K562 (cell line): Measurements from ENCODE around the gene KCNAB2. TPM values are rescaled to one million over a fixed set of nuclear protein-coding genes. Genes with fewer than 3 reads are reported as not detected.

Experiments
- CREB1 ChIP-seq, 2 experiments: sonication (generic) in 1 of 2; formaldehyde crosslinking in 1 of 2; IDR thresholded peaks; 2 replicates each; pipeline versions ENCODE4 v1.6.1 to v1.8.0; 2012 to 2022; ENCODE audit warnings: inconsistent platforms in 1 of 2, mild to moderate bottlenecking in 1 of 2, missing genetic modification reagents in 1 of 2, moderate library complexity in 1 of 2
- ESRRB ChIP-seq: fragments of 250-450 bp; sonication (Bioruptor Pico); IDR thresholded peaks from 2 replicates; pipeline ENCODE4 v1.5.0; 2020; ENCODE audit warnings: mild to moderate bottlenecking, moderate library complexity, borderline replicate concordance
- MBD2 ChIP-seq: sonication (generic); IDR thresholded peaks from 2 replicates; pipeline ENCODE4 v1.6.1; 2016; ENCODE audit warnings: low read depth, borderline replicate concordance
- NFATC3 ChIP-seq: fragments of 450-650 bp; IDR thresholded peaks from 2 replicates; pipeline ENCODE4 v1.6.1; 2017; ENCODE audit warnings: mild to moderate bottlenecking
- NR2F6 ChIP-seq: fragments of 450-650 bp; formaldehyde crosslinking; IDR thresholded peaks from 2 replicates; pipeline ENCODE4 v1.4.0; 2020; ENCODE audit warnings: mild to moderate bottlenecking
- RB1 ChIP-seq: fragments of 450-650 bp; IDR thresholded peaks from 2 replicates; pipeline ENCODE4 v1.6.1; 2017; ENCODE audit warnings: low read depth, mild to moderate bottlenecking
- SNRNP70 ChIP-seq: fragments of 200-400 bp; formaldehyde crosslinking; optimal IDR thresholded peaks from 2 replicates; pipeline ENCODE3; 2017; ENCODE audit warnings: low read depth, low read length
- TBP ChIP-seq: optimal IDR thresholded peaks from 2 replicates; pipeline ENCODE3; 2011; ENCODE audit warnings: low read depth, low read length, improper control_type of control experiment
- ZNF165 ChIP-seq: fragments of 250-450 bp; sonication (Bioruptor Pico); IDR thresholded peaks from 2 replicates; pipeline ENCODE4 v1.4.0; 2020; ENCODE audit warnings: borderline replicate concordance
- ZNF408 ChIP-seq: fragments of 250-450 bp; sonication (Bioruptor Pico); IDR thresholded peaks from 2 replicates; pipeline ENCODE4 v1.4.0; 2020; ENCODE audit warnings: low read depth, mild to moderate bottlenecking, moderate library complexity
- polyA plus RNA-seq, 8 experiments: library from polyadenylated mRNA; depleted of rRNA in 4 of 8; stranded (reverse) in 5 of 8; unstranded in 3 of 8; fragments of >200 nt; fragmentation: Nextera tagmentation in 2 of 8; fragmentation: Illumina TruSeq in 1 of 8; extraction: Ambion mirVana in 2 of 8; extraction: Trizol in 1 of 8; gene quantifications; 2 replicates each; pipeline versions ENCODE4 v1.2.1 to v1.2.3, GENCODE V29; 2011 to 2014; ENCODE audit warnings: inconsistent platforms in 1 of 8, missing spikeins in 1 of 8
- total RNA-seq, 7 experiments: library from RNA; depleted of rRNA in 6 of 7; stranded (reverse); fragments of >200 nt in 6 of 7; fragmentation: Illumina TruSeq in 2 of 7; extraction: Trizol in 2 of 7; gene quantifications; 2 replicates each; pipeline versions ENCODE4 v1.2.1 to v1.2.3, GENCODE V29; 2011 to 2021; ENCODE audit warnings: low replicate concordance in 1 of 7
- TF ChIP-seq, protein P1 (sequence below), 2 experiments: fragments of 450-650 bp; formaldehyde crosslinking in 1 of 2; IDR thresholded peaks; 2 replicates each; pipeline versions ENCODE4 v1.4.0 to v1.6.1; 2014 to 2020; ENCODE audit warnings: mild to moderate bottlenecking in 2 of 2, borderline replicate concordance in 1 of 2, low read depth in 1 of 2
- TF ChIP-seq, protein P2 (sequence below): sonication (generic); formaldehyde crosslinking; IDR thresholded peaks from 2 replicates; pipeline ENCODE4 v1.8.1; 2023; ENCODE audit warnings: missing genetic modification reagents, mild to moderate bottlenecking, borderline replicate concordance
- TF ChIP-seq, protein P3 (sequence below), 3 experiments: IDR thresholded peaks in 2 of 3; conservative IDR thresholded peaks in 1 of 3; 2 replicates each; pipeline ENCODE4 v1.5.1; 2011 to 2012; ENCODE audit warnings: low read length in 3 of 3, mild to moderate bottlenecking in 3 of 3, control low read depth in 2 of 3, improper control_type of control experiment in 1 of 3, inconsistent platforms in 1 of 3, low read depth in 1 of 3, mixed read lengths in 1 of 3, moderate library complexity in 1 of 3; ENCODE audit not compliant: insufficient read depth in 2 of 3

The KCNAB2 gene
- total and polyA plus RNA-seq, 9 of the 15 experiments (the other 6 are each of a cell fraction or from before 2014, with no cell fraction given) = 1.8 to 15.8 (median 7.1) TPM

DNA sequence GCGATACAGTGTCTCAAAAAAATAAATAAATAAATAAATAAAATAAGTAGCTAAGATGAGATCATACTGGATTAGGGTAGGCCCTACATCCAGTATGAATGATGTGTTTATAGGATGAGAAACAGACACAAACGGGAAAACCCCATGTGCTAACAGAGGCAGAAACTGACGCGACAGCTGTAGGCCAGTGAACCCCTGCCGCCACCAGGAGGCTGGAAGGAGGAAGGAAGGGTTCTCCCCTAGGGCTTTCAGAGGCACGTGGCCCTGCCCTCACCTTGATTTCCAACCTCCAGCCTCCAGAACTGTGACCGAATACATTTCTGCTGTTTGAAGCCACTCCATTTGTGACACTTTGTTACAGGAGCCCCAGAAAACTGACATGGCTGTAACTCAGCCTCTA is 95.9 kb downstream of the KCNAB2 start (continued):
- TF ChIP-seq, protein P1, sequence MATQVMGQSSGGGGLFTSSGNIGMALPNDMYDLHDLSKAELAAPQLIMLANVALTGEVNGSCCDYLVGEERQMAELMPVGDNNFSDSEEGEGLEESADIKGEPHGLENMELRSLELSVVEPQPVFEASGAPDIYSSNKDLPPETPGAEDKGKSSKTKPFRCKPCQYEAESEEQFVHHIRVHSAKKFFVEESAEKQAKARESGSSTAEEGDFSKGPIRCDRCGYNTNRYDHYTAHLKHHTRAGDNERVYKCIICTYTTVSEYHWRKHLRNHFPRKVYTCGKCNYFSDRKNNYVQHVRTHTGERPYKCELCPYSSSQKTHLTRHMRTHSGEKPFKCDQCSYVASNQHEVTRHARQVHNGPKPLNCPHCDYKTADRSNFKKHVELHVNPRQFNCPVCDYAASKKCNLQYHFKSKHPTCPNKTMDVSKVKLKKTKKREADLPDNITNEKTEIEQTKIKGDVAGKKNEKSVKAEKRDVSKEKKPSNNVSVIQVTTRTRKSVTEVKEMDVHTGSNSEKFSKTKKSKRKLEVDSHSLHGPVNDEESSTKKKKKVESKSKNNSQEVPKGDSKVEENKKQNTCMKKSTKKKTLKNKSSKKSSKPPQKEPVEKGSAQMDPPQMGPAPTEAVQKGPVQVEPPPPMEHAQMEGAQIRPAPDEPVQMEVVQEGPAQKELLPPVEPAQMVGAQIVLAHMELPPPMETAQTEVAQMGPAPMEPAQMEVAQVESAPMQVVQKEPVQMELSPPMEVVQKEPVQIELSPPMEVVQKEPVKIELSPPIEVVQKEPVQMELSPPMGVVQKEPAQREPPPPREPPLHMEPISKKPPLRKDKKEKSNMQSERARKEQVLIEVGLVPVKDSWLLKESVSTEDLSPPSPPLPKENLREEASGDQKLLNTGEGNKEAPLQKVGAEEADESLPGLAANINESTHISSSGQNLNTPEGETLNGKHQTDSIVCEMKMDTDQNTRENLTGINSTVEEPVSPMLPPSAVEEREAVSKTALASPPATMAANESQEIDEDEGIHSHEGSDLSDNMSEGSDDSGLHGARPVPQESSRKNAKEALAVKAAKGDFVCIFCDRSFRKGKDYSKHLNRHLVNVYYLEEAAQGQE (IDR thresholded peaks at IDR 0.05; ENCODE audit: borderline replicate concordance) = peak; percentile 62
- TF ChIP-seq, protein P1 (CRISPR knock-in tag; IDR thresholded peaks at IDR 0.05; ENCODE audit: low read depth) = no peak
- TF ChIP-seq NFATC3 (no peak), SNRNP70 (peak; percentile 40), ZNF408 (no peak), RB1 (0 out of 2 replicates have a peak, but pooled peaks have one; percentile 16), ESRRB (CRISPR knock-in tag) (no peak), ZNF165 (CRISPR knock-in tag) (no peak), NR2F6 (no peak), TBP (no peak), MBD2 (no peak), CREB1 (IDR thresholded peaks at IDR 0.05) (no peak), CREB1 (CRISPR knock-in tag; IDR thresholded peaks at IDR 0.05) (no peak)
- TF ChIP-seq, protein P2, sequence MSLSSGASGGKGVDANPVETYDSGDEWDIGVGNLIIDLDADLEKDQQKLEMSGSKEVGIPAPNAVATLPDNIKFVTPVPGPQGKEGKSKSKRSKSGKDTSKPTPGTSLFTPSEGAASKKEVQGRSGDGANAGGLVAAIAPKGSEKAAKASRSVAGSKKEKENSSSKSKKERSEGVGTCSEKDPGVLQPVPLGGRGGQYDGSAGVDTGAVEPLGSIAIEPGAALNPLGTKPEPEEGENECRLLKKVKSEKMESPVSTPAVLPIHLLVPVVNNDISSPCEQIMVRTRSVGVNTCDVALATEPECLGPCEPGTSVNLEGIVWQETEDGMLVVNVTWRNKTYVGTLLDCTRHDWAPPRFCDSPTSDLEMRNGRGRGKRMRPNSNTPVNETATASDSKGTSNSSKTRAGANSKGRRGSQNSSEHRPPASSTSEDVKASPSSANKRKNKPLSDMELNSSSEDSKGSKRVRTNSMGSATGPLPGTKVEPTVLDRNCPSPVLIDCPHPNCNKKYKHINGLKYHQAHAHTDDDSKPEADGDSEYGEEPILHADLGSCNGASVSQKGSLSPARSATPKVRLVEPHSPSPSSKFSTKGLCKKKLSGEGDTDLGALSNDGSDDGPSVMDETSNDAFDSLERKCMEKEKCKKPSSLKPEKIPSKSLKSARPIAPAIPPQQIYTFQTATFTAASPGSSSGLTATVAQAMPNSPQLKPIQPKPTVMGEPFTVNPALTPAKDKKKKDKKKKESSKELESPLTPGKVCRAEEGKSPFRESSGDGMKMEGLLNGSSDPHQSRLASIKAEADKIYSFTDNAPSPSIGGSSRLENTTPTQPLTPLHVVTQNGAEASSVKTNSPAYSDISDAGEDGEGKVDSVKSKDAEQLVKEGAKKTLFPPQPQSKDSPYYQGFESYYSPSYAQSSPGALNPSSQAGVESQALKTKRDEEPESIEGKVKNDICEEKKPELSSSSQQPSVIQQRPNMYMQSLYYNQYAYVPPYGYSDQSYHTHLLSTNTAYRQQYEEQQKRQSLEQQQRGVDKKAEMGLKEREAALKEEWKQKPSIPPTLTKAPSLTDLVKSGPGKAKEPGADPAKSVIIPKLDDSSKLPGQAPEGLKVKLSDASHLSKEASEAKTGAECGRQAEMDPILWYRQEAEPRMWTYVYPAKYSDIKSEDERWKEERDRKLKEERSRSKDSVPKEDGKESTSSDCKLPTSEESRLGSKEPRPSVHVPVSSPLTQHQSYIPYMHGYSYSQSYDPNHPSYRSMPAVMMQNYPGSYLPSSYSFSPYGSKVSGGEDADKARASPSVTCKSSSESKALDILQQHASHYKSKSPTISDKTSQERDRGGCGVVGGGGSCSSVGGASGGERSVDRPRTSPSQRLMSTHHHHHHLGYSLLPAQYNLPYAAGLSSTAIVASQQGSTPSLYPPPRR (CRISPR knock-in tag) = no peak
- TF ChIP-seq, protein P3, sequence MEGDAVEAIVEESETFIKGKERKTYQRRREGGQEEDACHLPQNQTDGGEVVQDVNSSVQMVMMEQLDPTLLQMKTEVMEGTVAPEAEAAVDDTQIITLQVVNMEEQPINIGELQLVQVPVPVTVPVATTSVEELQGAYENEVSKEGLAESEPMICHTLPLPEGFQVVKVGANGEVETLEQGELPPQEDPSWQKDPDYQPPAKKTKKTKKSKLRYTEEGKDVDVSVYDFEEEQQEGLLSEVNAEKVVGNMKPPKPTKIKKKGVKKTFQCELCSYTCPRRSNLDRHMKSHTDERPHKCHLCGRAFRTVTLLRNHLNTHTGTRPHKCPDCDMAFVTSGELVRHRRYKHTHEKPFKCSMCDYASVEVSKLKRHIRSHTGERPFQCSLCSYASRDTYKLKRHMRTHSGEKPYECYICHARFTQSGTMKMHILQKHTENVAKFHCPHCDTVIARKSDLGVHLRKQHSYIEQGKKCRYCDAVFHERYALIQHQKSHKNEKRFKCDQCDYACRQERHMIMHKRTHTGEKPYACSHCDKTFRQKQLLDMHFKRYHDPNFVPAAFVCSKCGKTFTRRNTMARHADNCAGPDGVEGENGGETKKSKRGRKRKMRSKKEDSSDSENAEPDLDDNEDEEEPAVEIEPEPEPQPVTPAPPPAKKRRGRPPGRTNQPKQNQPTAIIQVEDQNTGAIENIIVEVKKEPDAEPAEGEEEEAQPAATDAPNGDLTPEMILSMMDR (IDR thresholded peaks at IDR 0.05 in 2 of 3, conservative IDR thresholded peaks at IDR 0.05 in 1 of 3; ENCODE audit: insufficient read depth in 2 of 3, low read depth in 1 of 3, low read length in 3 of 3) = peak; percentile 51 to 75 (median 61)
